HepG2 (cell line): ENCODE results near the gene NPIPB9. TPM values are rescaled to one million over a fixed set of nuclear protein-coding genes. Genes with fewer than 3 reads are reported as not detected.
A peak's percentile ranks its signal among the peaks of the same experiment; 100 is the strongest.
"Not testable (repeated sequence)": the region's sequence is repeated elsewhere in the genome, so short reads cannot be mapped to it uniquely, and the experiment has no call there.

ENCODE experiments used
- ATAC-seq: fragments of 200-7000 bp; cut with Tn5 transposase; 3 replicates; pipeline ENCODE4 v1.9.1; 2020; ENCODE audit warnings: mild to moderate bottlenecking, moderate library complexity
- BruUV-seq: library from RNA; stranded (reverse); fragments of 400-500 nt; replicated peaks from 2 replicates; lab custom pipeline; 2021; lab: Mats Ljungman, UMichigan
- CTCF ChIA-PET: fragments of 300-600 bp; formaldehyde crosslinking; extraction: SDS; loops from one replicate; lab custom pipeline; 2021; ENCODE audit warnings: low total read pairs, inconsistent platforms, low intra/inter-chr PET ratio; lab: Yijun Ruan, JAX
- POLR2A ChIA-PET: fragments of 350-600 bp; sonication (Branson Sonifier 250); formaldehyde crosslinking; loops from one replicate; lab custom pipeline; 2020; ENCODE audit warnings: antibody characterized with exemption, inconsistent platforms; lab: Yijun Ruan, JAX
- DNase-seq: peaks from one replicate; pipeline ENCODE4 v3.0.0-alpha.2; 2015; ENCODE audit warnings: low spot score
- FAIRE-seq: peaks from 3 replicates; lab custom pipeline; 2011; peaks lifted over from hg19 to GRCh38; lab: Jason Lieb, UNC
- H2AFZ ChIP-seq: one replicate; pipeline ENCODE4 v1.6.1; 2011; ENCODE audit warnings: low read length, inconsistent platforms
- H3K27ac ChIP-seq: fragments of 300-600 bp; 3 replicates; pipeline ENCODE4 v1.8.0; 2011; ENCODE audit warnings: mixed run types, mild to moderate bottlenecking, mixed read lengths, low read length, inconsistent platforms; ENCODE audit not compliant: insufficient read depth; ENCODE audit errors: extremely low read length
- H3K27me3 ChIP-seq, 2 experiments: fragments of 200-600 bp in 1 of 2; 2 replicates in 1 of 2; 3 replicates in 1 of 2; pipeline versions ENCODE4 v1.6.0 to v1.8.0; 2011; ENCODE audit warnings: low read length in 2 of 2, mild to moderate bottlenecking in 2 of 2, moderate library complexity in 2 of 2, inconsistent platforms in 1 of 2; ENCODE audit not compliant: insufficient read depth in 2 of 2, control insufficient read depth in 1 of 2
- H3K36me3 ChIP-seq, 2 experiments: fragments of 200-600 bp in 1 of 2; replicated peaks in 1 of 2; 2 replicates in 1 of 2; 3 replicates in 1 of 2; pipeline versions ENCODE4 v1.5.1 to v1.8.0; 2011; ENCODE audit warnings: low read length in 2 of 2, inconsistent platforms in 1 of 2; ENCODE audit not compliant: insufficient read depth in 2 of 2, control insufficient read depth in 1 of 2
- H3K4me1 ChIP-seq: 2 replicates; pipeline ENCODE4 v1.5.1; 2012; ENCODE audit warnings: low read length, inconsistent platforms; ENCODE audit not compliant: insufficient read depth
- H3K4me2 ChIP-seq: 2 replicates; pipeline ENCODE4 v1.6.0; 2011; ENCODE audit warnings: low read depth, low read length, inconsistent platforms
- H3K4me3 ChIP-seq, 3 experiments: fragments of 200-600 bp in 1 of 3; sonication (generic), shearing (Covaris generic) in 1 of 3; replicated peaks in 1 of 3; 2 replicates each; pipeline ENCODE4 v1.5.1; 2011 to 2016; ENCODE audit warnings: low read length in 3 of 3, inconsistent platforms in 2 of 3, low read depth in 2 of 3, mild to moderate bottlenecking in 2 of 3, control low read depth in 1 of 3, mixed read lengths in 1 of 3; ENCODE audit not compliant: insufficient read depth in 1 of 3
- H3K79me2 ChIP-seq: one replicate; pipeline ENCODE4 v1.6.1; 2011; ENCODE audit warnings: low read length, inconsistent platforms; ENCODE audit not compliant: insufficient read depth
- H3K9ac ChIP-seq: 2 replicates; pipeline ENCODE4 v1.6.0; 2011; ENCODE audit warnings: mild to moderate bottlenecking, low read depth, low read length, inconsistent platforms; ENCODE audit not compliant: insufficient read depth
- H3K9me3 ChIP-seq: 2 replicates; pipeline ENCODE4 v1.5.1; 2012; ENCODE audit warnings: mild to moderate bottlenecking, low read length
- H4K20me1 ChIP-seq: 2 replicates; pipeline ENCODE4 v1.6.0; 2011; ENCODE audit warnings: inconsistent platforms, mild to moderate bottlenecking, low read length, moderate library complexity; ENCODE audit not compliant: insufficient read depth
- FOSL2 ChIP-seq: sonication (generic); formaldehyde crosslinking; IDR thresholded peaks from 2 replicates; pipeline ENCODE4 v1.4.0; 2020; ENCODE audit warnings: missing genetic modification reagents
- HOXA3 ChIP-seq: sonication (generic); formaldehyde crosslinking; IDR thresholded peaks from 2 replicates; pipeline ENCODE4 v1.5.0; 2020; ENCODE audit warnings: missing genetic modification reagents
- KDM2A ChIP-seq: sonication (generic); formaldehyde crosslinking; IDR thresholded peaks from 2 replicates; pipeline ENCODE4 v1.4.0; 2020; ENCODE audit warnings: low read depth, missing genetic modification reagents, borderline replicate concordance
- ZFY ChIP-seq: sonication (generic); formaldehyde crosslinking; IDR thresholded peaks from 2 replicates; pipeline ENCODE4 v1.4.0; 2020; ENCODE audit warnings: missing genetic modification reagents
- ZNF205 ChIP-seq: IDR thresholded peaks from 2 replicates; pipeline ENCODE4 v1.6.1; 2018; ENCODE audit warnings: missing biosample characterization, missing genetic modification reagents
- WGBS: methylation state at CpG from one replicate; pipeline ENCODE4 v1.1.6; 2017; ENCODE audit warnings: low lambda C conversion rate; 5-methylcytosine and 5-hydroxymethylcytosine counted together
- in situ Hi-C: cut with HindIII; loops from 2 replicates; pipeline ENCODE4 v1.10.0; 2017; ENCODE audit warnings: low pct_unique_long_range_greater_than_20kb; ENCODE audit not compliant: extremely low pct_ligation_motif_present
- intact Hi-C: fragments of 100-400 bp; cut with micrococcal nuclease; formaldehyde crosslinking; loops from one replicate; pipeline ENCODE4 v1.10.0; 2022; ENCODE audit not compliant: unreplicated experiment
- polyA plus RNA-seq, 8 experiments: library from polyadenylated mRNA; depleted of rRNA in 3 of 8; stranded (reverse) in 7 of 8; unstranded in 1 of 8; fragments of >200 nt; fragmentation: Illumina TruSeq in 4 of 8; extraction: Trizol in 4 of 8; gene quantifications; 2 replicates each; pipeline versions ENCODE4 v1.2.1 to v1.2.3, GENCODE V29; 2011 to 2016; ENCODE audit warnings: low read depth in 4 of 8, missing spikeins in 1 of 8, mixed read lengths in 1 of 8; ENCODE audit not compliant: insufficient read depth in 1 of 8
- total RNA-seq, 5 experiments: library from RNA; depleted of rRNA; stranded (reverse); fragments of >200 nt; fragmentation: Illumina TruSeq; extraction: Trizol; gene quantifications; 2 replicates each; pipeline ENCODE4 v1.2.3, GENCODE V29; 2016; ENCODE audit warnings: low read depth in 1 of 5

The NPIPB9 gene
- total and polyA plus RNA-seq, 2 of the 13 experiments (the other 11 are each of a cell fraction or from before 2014, with no cell fraction given): 0.77 to 1.0 TPM

GRCh38 chr16:28749997-28750465, 1.6 kb upstream of the NPIPB9 start:
- H2AFZ ChIP-seq, in situ Hi-C loops, H3K9me3 ChIP-seq, H3K27me3 ChIP-seq, POLR2A ChIA-PET, H3K4me3 ChIP-seq, H3K79me2 ChIP-seq, H4K20me1 ChIP-seq, H3K27ac ChIP-seq, H3K4me1 ChIP-seq, H3K9ac ChIP-seq, intact Hi-C loops, H3K36me3 ChIP-seq, DNase-seq, CTCF ChIA-PET: not testable (repeated sequence)
- BruUV-seq: TSS peak; percentile 49
- TF ChIP-seq ZFY (CRISPR knock-in tag) (0 out of 2 replicates have a peak, but pooled peaks have one; percentile 30), HOXA3 (CRISPR knock-in tag) (peak; percentile 18; the same call in 1 of the 2 replicates), ZNF205 (CRISPR knock-in tag) (0 out of 2 replicates have a peak, but pooled peaks have one; percentile 35), KDM2A (CRISPR knock-in tag) (0 out of 2 replicates have a peak, but pooled peaks have one; percentile 40), FOSL2 (CRISPR knock-in tag) (0 out of 2 replicates have a peak, but pooled peaks have one; percentile 6)
- 14% methylated on average over 21 of the region's 33 CpGs for WGBS
- FAIRE-seq: peak; percentile 68
- ATAC-seq: peak; percentile 97
- peak overlapping the region; percentile 53 for H3K4me2 ChIP-seq

- H4K20me1 ChIP-seq, in situ Hi-C loops, H3K27ac ChIP-seq, H2AFZ ChIP-seq, H3K36me3 ChIP-seq, intact Hi-C loops, H3K4me3 ChIP-seq, H3K4me2 ChIP-seq, H3K9me3 ChIP-seq, DNase-seq, H3K4me1 ChIP-seq, H3K27me3 ChIP-seq, H3K79me2 ChIP-seq, POLR2A ChIA-PET, CTCF ChIA-PET, H3K9ac ChIP-seq: not testable (repeated sequence)
- TSS peak; percentile 86 for BruUV-seq
- no CpG with 5 or more reads among the region's 48 CpGs for WGBS
- FAIRE-seq: peak; percentile 39
- ATAC-seq: peak; percentile 88
Measured at GRCh38 chr16:28750469-28751067, 1.0 kb upstream of the NPIPB9 start.

GRCh38 chr16:28781697-28782096, 30.1 kb downstream of the NPIPB9 start:
- no CpG with 5 or more reads among the region's 6 CpGs for WGBS
- POLR2A ChIA-PET, in situ Hi-C loops, H3K36me3 ChIP-seq, intact Hi-C loops, H2AFZ ChIP-seq, BruUV-seq, H3K4me2 ChIP-seq, H3K79me2 ChIP-seq, DNase-seq, CTCF ChIA-PET, H3K9me3 ChIP-seq, H4K20me1 ChIP-seq, H3K27me3 ChIP-seq, H3K9ac ChIP-seq, H3K4me3 ChIP-seq, H3K27ac ChIP-seq, H3K4me1 ChIP-seq, FAIRE-seq: not testable (repeated sequence)
- ATAC-seq: peak; percentile 75

GRCh38 chr16:28782357-28782756, 30.8 kb downstream of the NPIPB9 start:
- H3K9me3 ChIP-seq, BruUV-seq, H3K9ac ChIP-seq, H3K4me3 ChIP-seq, H3K4me2 ChIP-seq, DNase-seq, in situ Hi-C loops, H3K27ac ChIP-seq, H2AFZ ChIP-seq, CTCF ChIA-PET, FAIRE-seq, POLR2A ChIA-PET, H4K20me1 ChIP-seq, H3K79me2 ChIP-seq, H3K4me1 ChIP-seq, intact Hi-C loops, H3K36me3 ChIP-seq, H3K27me3 ChIP-seq: not testable (repeated sequence)
- ATAC-seq: peak; percentile 89
- WGBS: no CpG with 5 or more reads among the region's 4 CpGs
